AG08396 (cell line): ENCODE measurements around the gene RIN3.
A peak's percentile ranks its signal among the peaks of the same experiment; 100 is the strongest.

Experiments
- DNase-seq: peaks from one replicate; pipeline ENCODE4 v3.0.0; 2012; ENCODE audit warnings: low spot score, mixed read lengths

The RIN3 gene

DNA sequence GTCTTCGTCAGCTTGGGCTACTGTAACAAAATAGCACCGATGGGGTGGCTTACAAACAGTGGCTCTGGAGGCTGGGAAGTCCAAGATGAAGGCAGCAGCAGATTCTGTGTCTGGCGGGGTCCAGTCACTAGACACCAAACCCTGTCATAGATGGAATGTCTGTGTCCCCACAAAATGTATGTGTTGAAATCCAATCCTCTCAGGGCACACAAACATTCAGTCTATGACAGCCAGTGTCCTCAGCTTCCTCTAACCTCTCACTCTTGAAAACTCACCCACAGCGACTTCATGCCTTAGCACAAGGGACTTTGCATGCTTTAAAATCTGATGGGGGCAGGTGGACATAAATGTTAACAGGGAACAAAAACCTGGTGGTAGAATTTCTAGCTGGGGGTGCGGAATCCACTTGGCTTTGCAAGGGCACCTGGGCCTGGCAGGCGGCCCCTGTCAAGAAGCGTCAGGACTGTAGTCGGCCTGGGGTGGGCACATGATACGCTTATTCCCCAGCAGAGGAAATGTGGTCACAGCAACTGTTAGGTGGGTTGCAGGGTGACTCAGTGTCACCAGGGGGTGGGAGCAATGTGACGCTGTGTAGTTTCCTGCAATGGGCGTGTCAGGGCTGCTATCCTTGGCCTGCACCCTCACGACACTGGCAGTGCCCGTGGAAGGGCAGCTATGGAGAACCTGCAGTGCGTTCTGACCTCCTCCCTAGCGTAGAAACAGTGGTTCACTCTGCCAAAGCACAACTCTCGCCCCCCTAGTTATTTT is 17.7 kb downstream of the RIN3 start:
- no peak for DNase-seq

- DNase-seq, result no peak
These were observed 19.0 kb downstream of the RIN3 start for GRCh38 chr14:92532490-92533163.

DNA sequence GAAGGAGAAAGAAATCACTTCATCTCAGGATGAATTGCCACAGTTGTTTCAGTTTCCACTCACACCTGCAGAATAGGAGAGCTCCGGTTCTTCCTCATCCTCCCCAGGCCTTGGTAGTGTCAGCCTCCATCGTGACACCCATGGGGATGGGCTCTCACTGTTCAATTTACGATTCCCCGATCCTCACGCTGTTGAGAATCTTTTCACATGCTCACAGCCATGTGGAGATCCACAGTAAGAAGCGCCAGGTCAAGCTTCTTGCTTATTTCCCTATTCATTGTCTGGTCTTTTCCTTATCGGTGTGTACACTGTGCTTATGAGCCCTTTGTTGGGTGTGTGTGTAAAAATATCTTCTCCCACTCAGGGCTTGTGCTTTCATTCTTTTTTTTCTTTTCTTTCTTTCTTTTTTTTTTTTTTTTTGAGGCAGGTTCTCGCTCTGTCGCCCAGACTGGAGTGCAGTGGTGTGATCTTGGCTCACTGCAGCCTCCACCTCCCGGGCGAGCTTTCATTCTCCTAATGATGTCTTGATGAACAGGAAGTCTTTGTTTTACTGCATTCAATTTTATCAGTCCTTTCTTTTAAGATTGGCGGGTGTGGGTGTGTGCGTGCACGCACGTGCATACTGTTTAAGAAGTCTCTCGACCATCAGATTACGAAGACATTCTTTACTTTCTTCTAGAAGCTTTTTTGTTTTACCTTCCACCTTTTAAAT is 21.5 kb downstream of the RIN3 start:
- DNase-seq, result no peak

GRCh38 chr14:92536231-92536630 is 22.6 kb downstream of the RIN3 start:
- DNase-seq, result peak; percentile 70

DNA sequence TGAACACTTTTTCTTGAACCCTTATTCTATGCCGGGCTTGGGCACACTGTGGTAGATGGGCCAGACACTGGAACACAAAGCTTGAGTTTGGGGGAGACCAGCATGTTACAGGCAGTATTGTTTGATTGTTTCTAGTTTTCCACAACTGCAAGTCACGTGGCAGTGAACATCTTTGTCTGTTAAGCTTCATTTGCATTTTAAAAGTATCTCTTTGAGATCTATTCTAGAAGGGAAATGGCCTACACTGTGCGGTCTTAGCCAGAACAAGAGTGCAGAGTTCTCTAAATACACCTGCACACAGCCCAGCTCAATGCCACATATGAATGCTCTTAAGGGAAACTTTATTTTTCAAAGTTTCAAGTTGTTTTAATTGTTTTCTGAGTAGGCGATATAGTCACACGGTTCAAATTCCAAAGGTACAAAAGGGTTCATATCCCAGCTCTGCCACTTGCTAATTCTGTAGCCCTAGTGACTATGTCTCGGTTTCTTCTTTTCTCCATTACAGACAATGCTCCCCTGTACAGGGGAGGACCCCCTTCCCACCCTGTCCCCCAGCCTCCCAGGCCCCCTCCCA is 24.9 kb downstream of the RIN3 start:
- DNase-seq, result no peak

GRCh38 chr14:92539419-92539818 is 25.8 kb downstream of the RIN3 start:
- no peak for DNase-seq

DNA sequence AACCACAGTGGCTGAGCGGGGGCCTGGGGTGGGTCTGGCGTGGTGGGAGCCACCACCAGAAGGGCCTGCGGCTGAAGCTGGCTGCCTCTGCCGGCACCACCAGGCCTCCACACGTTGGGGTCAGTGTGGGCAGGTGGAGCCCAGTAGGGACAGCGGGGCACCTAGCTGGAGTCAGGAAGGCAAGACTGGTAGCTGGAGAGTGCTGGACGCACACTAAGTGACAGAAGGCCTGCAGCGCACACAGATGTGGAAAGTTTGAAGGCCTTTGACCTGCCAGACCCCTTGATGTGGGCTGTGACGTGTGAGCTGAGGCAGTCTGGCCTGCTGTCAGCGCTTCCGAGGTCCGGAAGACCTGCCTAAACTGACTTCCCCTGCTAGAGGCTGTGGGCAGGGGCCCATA is 26.3 kb downstream of the RIN3 start:
- no peak for DNase-seq

GRCh38 chr14:92540472-92541048 is 27.0 kb downstream of the RIN3 start:
- peak; percentile 92 for DNase-seq

DNA sequence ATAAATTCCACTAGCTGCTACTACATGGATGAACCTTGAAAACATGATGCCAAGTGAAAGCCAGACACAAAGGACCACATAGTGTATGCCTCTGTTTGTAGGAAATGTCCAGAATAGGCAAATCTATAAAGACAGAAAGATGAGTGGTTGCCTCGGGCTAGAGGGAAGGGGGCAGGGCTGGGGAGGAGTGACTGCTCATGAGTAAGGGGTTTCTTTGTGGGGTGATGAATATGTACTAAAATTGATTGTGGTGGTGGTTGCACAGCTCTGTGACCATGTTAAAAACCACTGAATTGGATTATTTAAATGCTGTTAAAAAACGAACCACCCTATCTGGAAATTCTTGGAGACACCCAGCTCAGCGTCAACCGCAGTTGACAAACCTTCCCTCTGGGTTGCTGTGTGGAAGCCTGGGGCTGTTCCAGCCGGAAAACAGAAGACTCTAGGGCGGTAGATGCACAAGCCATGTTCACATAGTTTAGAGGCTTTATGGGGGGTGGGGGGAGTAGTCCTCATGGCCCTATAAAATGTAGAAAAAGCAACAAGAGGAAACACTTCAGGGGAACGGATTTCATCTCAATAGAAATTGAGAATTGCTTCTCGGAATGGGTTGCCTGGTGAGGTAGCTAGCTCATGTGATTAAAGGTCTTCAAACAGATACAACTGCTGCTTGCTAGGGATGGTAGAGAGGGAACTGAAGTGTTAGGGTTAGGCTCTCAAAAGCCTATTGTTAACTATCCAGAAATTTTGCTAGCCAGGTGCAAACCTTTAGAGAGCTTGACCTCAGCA is 29.4 kb downstream of the RIN3 start:
- DNase-seq, result no peak

GRCh38 chr14:92544051-92544720 is 30.6 kb downstream of the RIN3 start:
- DNase-seq, result no peak

- DNase-seq, result peak; percentile 32
These were observed 32.9 kb downstream of the RIN3 start for GRCh38 chr14:92546347-92547053.

GRCh38 chr14:92549105-92549858 is 35.7 kb downstream of the RIN3 start:
- no peak for DNase-seq

DNA sequence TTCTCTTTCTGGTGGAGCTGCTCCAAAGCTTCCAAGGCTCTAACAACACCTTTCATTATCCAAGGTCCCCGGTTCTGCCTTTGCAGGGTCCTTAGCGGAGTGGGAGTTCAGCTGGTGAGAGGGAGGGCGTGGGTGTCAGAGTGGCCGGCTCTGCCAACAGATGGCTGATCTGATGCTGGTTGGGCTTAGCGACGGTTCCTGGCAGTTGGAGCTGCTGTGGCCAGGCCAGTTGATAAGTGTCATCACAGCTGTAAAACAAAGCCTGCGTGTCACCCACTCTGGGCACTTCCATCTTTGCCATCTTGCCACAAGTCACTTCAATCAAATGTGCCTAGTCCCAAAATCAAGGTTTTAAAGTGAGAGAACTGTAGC is 36.3 kb downstream of the RIN3 start:
- DNase-seq, result peak; percentile 51

- DNase-seq, result no peak
These were observed 37.7 kb downstream of the RIN3 start for GRCh38 chr14:92551044-92551841.

DNA sequence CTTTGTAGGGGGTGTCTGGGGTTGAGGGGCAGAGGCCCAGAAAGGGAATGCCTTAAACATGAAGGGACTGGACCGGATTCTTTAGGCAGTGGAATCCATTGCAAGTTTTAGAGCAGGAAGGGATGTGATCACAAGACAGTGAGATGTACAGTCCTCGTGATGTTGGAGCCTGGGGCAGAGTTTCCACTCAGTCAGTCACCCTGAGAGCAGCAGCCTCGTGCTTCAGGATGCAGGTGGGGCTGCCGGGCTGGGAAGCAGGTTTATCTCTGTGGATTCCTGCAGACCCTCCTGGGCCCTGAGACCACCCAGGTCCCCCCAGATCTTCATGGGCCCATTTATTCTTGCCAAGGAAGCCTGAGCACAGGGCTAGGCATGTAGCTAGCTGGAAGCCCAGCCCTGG is 38.5 kb downstream of the RIN3 start:
- no peak for DNase-seq

- peak; percentile 32 for DNase-seq
These were observed 39.9 kb downstream of the RIN3 start for GRCh38 chr14:92553438-92553837.

- no peak for DNase-seq
These were observed 42.0 kb downstream of the RIN3 start for GRCh38 chr14:92555465-92556111.

DNA sequence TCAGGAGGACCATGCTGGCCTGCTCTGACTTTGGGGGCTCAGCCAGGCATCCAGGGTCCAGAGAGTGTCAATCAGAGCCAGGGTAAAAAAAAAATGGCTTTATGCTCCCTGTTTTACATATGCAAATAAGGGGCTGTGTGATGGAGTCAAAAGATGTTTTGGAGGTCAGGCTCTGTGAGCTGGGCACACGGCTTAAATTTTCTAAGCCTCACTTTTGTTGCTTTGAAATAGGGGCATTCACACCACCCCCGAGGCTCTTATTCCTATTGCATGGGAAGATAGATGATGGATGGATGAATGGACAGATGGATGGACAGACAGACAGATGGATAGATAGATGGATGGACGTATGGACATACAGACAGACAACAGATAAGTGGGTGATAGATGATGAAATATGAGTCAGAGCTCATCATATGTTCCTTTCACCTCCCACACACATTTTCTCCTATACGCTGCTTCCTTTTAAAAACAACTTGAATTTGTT is 42.7 kb downstream of the RIN3 start:
- no peak for DNase-seq
